Activated naive CD4-positive, alpha-beta T cell treated with anti-CD3 and anti-CD28 coated beads, Interleukin-2, amount 50 U/mL, for 24 hours (primary cell): ENCODE measurements around the gene TSKU.
A peak's percentile ranks its signal among the peaks of the same experiment; 100 is the strongest.

ENCODE experiments used
- H3K27ac Mint-ChIP-seq: one replicate; pipeline ENCODE4 v1.8.0; 2021; ENCODE audit warnings: mild to moderate bottlenecking, mixed read lengths
- H3K27me3 Mint-ChIP-seq: one replicate; pipeline ENCODE4 v1.8.0; 2021; ENCODE audit warnings: mixed read lengths
- H3K36me3 Mint-ChIP-seq: one replicate; pipeline ENCODE4 v1.8.0; 2021; ENCODE audit warnings: mixed read lengths
- H3K4me1 Mint-ChIP-seq: one replicate; pipeline ENCODE4 v1.8.0; 2021; ENCODE audit warnings: mixed read lengths
- H3K4me3 Mint-ChIP-seq: one replicate; pipeline ENCODE4 v1.8.0; 2021; ENCODE audit warnings: mild to moderate bottlenecking, mixed read lengths
- H3K9me3 Mint-ChIP-seq: one replicate; pipeline ENCODE4 v1.8.0; 2021; ENCODE audit warnings: mixed read lengths

TSKU gene

GRCh38 chr11:76763573-76764346 lies 19.4 kb upstream of the TSKU start:
- Mint-ChIP-seq H3K36me3 (no peaks in the 10 kb centered on the region), H3K9me3 (no peaks in the 10 kb centered on the region), H3K4me1 (peaks cover 20% of the 10 kb centered on the region), H3K27me3 (no peaks in the 10 kb centered on the region), H3K27ac (no peak overlapping the region), H3K4me3 (no peak overlapping the region)

GRCh38 chr11:76764941-76765665 lies 18.1 kb upstream of the TSKU start:
- H3K27me3 Mint-ChIP-seq: no peaks in the 10 kb centered on the region
- H3K4me3 Mint-ChIP-seq: no peak overlapping the region
- H3K9me3 Mint-ChIP-seq: no peaks in the 10 kb centered on the region
- H3K4me1 Mint-ChIP-seq: peaks cover 21% of the 10 kb centered on the region
- H3K36me3 Mint-ChIP-seq: no peaks in the 10 kb centered on the region
- H3K27ac Mint-ChIP-seq: no peak overlapping the region

GRCh38 chr11:76765863-76766350 lies 17.2 kb upstream of the TSKU start:
- Mint-ChIP-seq H3K27me3 (no peaks in the 10 kb centered on the region), H3K4me1 (peaks cover 21% of the 10 kb centered on the region), H3K9me3 (no peaks in the 10 kb centered on the region), H3K36me3 (no peaks in the 10 kb centered on the region), H3K27ac (no peak overlapping the region), H3K4me3 (no peak overlapping the region)

- Mint-ChIP-seq H3K4me1 (peaks cover 21% of the 10 kb centered on the region), H3K36me3 (no peaks in the 10 kb centered on the region), H3K27ac (no peak overlapping the region), H3K27me3 (no peaks in the 10 kb centered on the region), H3K4me3 (no peak overlapping the region), H3K9me3 (no peaks in the 10 kb centered on the region)
Observed at GRCh38 chr11:76766521-76766920, 16.6 kb upstream of the TSKU start.

GRCh38 chr11:76767659-76768058 lies 15.5 kb upstream of the TSKU start:
- H3K27me3 Mint-ChIP-seq: no peaks in the 10 kb centered on the region
- peaks cover 24% of the 10 kb centered on the region for H3K4me1 Mint-ChIP-seq
- no peaks in the 10 kb centered on the region for H3K9me3 Mint-ChIP-seq
- no peak overlapping the region for H3K4me3 Mint-ChIP-seq
- no peaks in the 10 kb centered on the region for H3K36me3 Mint-ChIP-seq
- no peak overlapping the region for H3K27ac Mint-ChIP-seq

GRCh38 chr11:76768088-76768908 lies 14.9 kb upstream of the TSKU start:
- Mint-ChIP-seq H3K27me3 (no peaks in the 10 kb centered on the region), H3K4me1 (peaks cover 24% of the 10 kb centered on the region), H3K27ac (peak overlapping the region; percentile 76), H3K36me3 (no peaks in the 10 kb centered on the region), H3K9me3 (no peaks in the 10 kb centered on the region), H3K4me3 (no peak overlapping the region)

GRCh38 chr11:76768909-76769560 lies 14.1 kb upstream of the TSKU start:
- peaks cover 24% of the 10 kb centered on the region for H3K4me1 Mint-ChIP-seq
- no peaks in the 10 kb centered on the region for H3K36me3 Mint-ChIP-seq
- no peaks in the 10 kb centered on the region for H3K9me3 Mint-ChIP-seq
- no peak overlapping the region for H3K27ac Mint-ChIP-seq
- no peak overlapping the region for H3K4me3 Mint-ChIP-seq
- H3K27me3 Mint-ChIP-seq: no peaks in the 10 kb centered on the region

GRCh38 chr11:76769645-76770586 lies 13.2 kb upstream of the TSKU start:
- H3K27ac Mint-ChIP-seq: no peak overlapping the region
- peaks cover 24% of the 10 kb centered on the region for H3K4me1 Mint-ChIP-seq

GRCh38 chr11:76770642-76771445 lies 12.3 kb upstream of the TSKU start:
- H3K27ac Mint-ChIP-seq: no peak overlapping the region
- peaks cover 2% of the 10 kb centered on the region for H3K36me3 Mint-ChIP-seq

More at GRCh38 chr11:76769645-76770586, 13.2 kb upstream of the TSKU start:
- peaks cover 4% of the 10 kb centered on the region for H3K9me3 Mint-ChIP-seq
- H3K27me3 Mint-ChIP-seq: no peaks in the 10 kb centered on the region
- H3K36me3 Mint-ChIP-seq: peaks cover 2% of the 10 kb centered on the region
- H3K4me3 Mint-ChIP-seq: no peak overlapping the region

GRCh38 chr11:76771446-76772099 lies 11.6 kb upstream of the TSKU start:
- no peaks in the 10 kb centered on the region for H3K27me3 Mint-ChIP-seq
- peaks cover 5% of the 10 kb centered on the region for H3K9me3 Mint-ChIP-seq
- peaks cover 24% of the 10 kb centered on the region for H3K4me1 Mint-ChIP-seq
- no peak overlapping the region for H3K27ac Mint-ChIP-seq
- peaks cover 4% of the 10 kb centered on the region for H3K36me3 Mint-ChIP-seq
- H3K4me3 Mint-ChIP-seq: no peak overlapping the region

More at GRCh38 chr11:76770642-76771445, 12.3 kb upstream of the TSKU start:
- Mint-ChIP-seq H3K4me1 (peaks cover 24% of the 10 kb centered on the region), H3K9me3 (peaks cover 4% of the 10 kb centered on the region), H3K27me3 (no peaks in the 10 kb centered on the region), H3K4me3 (no peak overlapping the region)

GRCh38 chr11:76772100-76772782 lies 10.9 kb upstream of the TSKU start:
- Mint-ChIP-seq H3K36me3 (peaks cover 6% of the 10 kb centered on the region), H3K4me3 (no peak overlapping the region), H3K4me1 (peaks cover 18% of the 10 kb centered on the region), H3K27me3 (no peaks in the 10 kb centered on the region), H3K9me3 (peaks cover 11% of the 10 kb centered on the region), H3K27ac (no peak overlapping the region)

GRCh38 chr11:76772783-76773106 lies 10.4 kb upstream of the TSKU start:
- peaks cover 2% of the 10 kb centered on the region for H3K27me3 Mint-ChIP-seq
- peaks cover 14% of the 10 kb centered on the region for H3K4me1 Mint-ChIP-seq
- H3K4me3 Mint-ChIP-seq: no peak overlapping the region
- H3K9me3 Mint-ChIP-seq: peaks cover 14% of the 10 kb centered on the region
- H3K27ac Mint-ChIP-seq: no peak overlapping the region
- peaks cover 8% of the 10 kb centered on the region for H3K36me3 Mint-ChIP-seq

GRCh38 chr11:76773921-76774361 lies 9.2 kb upstream of the TSKU start:
- peaks cover 3% of the 10 kb centered on the region for H3K4me1 Mint-ChIP-seq
- peaks cover 10% of the 10 kb centered on the region for H3K36me3 Mint-ChIP-seq
- peaks cover 8% of the 10 kb centered on the region for H3K27me3 Mint-ChIP-seq
- no peak overlapping the region for H3K4me3 Mint-ChIP-seq
- peaks cover 14% of the 10 kb centered on the region for H3K9me3 Mint-ChIP-seq
- H3K27ac Mint-ChIP-seq: no peak overlapping the region
